GM19099 (cell line): ENCODE results near the gene MIX23.

ENCODE experiments used
- POLR2A ChIP-seq: IDR thresholded peaks from 3 replicates; pipeline ENCODE4 v1.6.1; 2011; ENCODE audit warnings: low read depth; ENCODE audit not compliant: insufficient read length; ENCODE audit errors: extremely low read depth

Gene MIX23

DNA sequence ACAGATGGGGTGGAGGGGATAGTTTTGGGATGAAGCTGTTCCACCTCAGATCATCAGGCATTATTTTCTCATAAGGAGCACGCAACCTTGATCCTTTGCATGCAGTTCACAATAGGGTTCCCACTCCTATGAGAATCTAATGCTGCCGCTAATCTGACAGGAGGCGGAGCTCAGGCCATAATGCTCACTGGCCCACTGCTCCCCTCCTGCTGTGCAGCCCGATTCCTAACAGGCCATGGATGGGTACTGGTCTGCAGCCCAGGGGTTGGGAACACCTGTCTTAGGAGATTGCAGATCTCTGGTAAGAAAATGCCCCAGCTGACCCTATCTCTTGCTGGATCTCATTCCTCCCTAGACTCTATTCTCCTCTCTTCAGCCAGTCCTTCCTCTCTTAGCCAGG lies 51.1 kb downstream of the MIX23 start:
- no peak for TF ChIP-seq POLR2A

DNA sequence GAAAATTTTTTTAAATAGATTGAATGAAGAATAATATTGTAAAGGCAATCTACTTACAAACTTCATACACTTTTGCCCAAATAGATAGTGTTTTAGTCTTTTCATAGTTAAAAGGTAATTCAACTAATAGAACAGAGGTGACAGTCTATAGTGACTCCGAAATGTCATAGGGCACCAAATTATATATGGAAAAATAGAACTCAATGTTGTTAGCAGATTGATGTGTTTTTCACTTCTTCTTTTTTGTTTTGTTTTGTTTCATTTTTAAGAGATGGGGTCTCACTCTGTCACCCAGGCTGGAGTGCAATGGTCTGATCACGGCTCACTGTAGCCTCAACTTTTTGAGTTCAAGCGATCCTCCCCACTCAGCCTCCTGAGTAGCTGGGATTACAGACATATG lies 57.3 kb downstream of the MIX23 start:
- no peak for TF ChIP-seq POLR2A

DNA sequence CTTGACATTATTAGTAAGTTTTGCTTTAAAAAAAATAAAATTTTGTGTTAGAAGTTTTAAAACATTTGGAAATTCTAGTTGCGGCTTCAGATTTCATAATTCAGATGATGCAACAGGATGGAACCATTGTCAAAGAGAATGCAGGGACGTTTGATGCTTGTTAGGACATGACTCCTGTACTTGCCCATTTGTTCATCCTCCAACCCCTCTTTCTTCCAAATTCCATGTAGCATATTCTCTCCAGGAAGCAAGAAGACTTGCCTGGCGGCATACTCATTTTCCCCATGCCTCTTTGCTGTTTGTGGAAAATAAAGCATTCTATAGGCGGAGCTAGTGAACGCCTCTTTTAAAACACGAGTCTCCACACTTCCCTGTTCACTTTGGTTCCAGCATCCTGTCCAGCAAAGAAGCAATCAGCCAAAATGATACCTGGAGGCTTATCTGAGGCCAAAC lies 58.1 kb downstream of the MIX23 start, which contains the start of gene CSTA:
CSTA (plus strand) TSS at position 378 of the 453 bp plus-strand sequence; CDS start at position 423, 45 bp downstream.
- TF ChIP-seq POLR2A: no peak

DNA sequence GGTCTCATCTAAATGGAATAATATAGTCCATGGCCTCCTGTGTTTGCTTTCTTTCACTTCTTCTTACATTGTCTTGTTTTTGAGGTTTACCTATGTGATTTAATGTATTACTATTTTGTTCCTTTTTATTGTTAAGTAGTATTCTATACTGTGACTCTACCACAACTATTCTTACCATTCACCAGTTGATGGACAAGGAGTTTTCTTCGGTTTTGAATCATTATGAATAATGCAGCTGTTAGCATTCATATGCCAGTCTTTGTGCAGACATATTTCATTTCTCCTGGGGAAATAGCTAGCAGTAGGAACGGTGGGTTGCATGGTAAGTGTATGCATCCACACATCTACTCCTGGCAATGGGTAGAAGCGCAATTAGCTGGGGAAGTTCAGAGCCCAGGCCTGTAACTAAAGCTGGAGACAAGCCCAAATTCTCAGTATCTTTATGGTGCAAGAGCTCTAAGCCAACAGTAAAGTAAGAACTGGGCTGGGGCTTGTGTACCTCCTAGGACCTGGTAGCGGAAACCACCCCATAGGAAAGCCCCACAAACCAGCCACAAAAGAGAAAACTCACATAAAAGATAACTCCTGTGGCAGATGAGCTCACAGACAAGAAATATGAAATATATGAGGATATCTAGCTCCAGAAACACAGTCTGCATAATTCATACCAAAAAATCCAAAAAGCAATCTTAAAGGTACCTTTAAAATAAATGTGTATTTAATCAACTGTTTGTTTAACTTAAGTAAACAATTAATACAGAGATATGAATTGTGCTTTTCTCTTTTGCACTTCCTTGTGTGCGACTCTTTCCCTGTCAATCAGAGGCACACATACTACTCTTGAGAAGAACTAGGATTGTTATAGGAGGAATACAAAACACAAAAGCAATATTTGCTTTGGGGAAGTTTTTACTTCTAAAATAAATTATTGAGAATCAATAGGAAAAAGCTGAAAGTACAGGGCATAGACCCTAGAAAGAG lies 60.6 kb downstream of the MIX23 start:
- no peak for TF ChIP-seq POLR2A

DNA sequence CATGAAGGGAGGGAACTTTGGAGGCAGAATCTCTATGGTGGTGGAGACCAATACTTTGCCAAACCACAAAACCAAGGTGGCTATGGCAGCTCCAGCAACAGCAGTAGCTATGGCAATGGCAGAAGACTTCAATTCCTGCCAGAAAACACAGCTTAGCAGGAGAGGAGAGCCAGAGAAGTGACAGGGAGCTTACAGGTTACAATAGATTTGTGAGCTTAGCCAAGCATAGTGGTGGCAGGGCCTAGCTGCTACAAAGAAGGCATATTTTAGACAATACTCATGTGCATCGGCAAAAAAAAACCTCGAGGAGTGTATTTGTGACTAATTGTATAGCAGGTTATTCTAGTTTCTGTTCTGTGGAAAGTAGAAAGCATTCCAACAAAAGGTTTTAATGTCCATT lies 64.4 kb downstream of the MIX23 start:
- no peak for TF ChIP-seq POLR2A

DNA sequence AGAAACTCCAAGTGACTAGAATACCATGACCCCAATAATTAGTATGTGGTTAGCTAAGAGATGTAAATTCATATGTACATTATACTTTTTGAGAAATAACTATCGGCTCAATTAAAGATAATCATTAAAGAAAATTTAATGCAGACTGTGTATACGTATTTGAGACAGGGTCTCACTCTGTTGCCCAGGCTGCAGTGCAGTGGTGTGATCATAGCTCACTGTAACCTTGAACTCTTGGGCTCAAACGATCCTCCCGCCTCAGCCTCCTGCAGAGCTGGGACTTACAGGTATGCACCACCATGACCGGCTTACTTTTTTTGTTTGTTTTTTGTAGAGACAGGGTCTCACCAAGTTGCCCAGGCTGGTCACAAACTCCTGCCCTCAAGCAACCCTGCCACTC lies 66.7 kb downstream of the MIX23 start:
- TF ChIP-seq POLR2A: no peak

DNA sequence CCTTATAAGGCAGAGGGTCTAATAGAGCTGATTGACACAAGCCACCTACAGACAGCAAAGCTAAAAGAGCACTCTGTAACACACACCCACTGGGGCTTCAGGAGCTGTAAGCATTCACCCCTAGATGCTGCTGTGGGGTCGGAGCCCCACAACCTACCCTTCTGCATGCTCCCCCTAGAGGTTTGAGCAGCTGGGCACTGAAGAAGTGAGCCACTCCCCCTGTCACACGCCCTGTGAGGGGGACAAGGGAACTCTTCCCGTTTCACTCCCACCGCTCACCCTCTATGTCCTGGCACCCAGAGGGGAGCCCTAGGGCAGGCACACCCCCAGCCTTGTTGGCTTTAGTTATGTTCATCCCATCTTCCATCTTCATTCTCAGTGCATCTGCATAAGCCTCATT lies 67.4 kb downstream of the MIX23 start:
- no peak for TF ChIP-seq POLR2A

DNA sequence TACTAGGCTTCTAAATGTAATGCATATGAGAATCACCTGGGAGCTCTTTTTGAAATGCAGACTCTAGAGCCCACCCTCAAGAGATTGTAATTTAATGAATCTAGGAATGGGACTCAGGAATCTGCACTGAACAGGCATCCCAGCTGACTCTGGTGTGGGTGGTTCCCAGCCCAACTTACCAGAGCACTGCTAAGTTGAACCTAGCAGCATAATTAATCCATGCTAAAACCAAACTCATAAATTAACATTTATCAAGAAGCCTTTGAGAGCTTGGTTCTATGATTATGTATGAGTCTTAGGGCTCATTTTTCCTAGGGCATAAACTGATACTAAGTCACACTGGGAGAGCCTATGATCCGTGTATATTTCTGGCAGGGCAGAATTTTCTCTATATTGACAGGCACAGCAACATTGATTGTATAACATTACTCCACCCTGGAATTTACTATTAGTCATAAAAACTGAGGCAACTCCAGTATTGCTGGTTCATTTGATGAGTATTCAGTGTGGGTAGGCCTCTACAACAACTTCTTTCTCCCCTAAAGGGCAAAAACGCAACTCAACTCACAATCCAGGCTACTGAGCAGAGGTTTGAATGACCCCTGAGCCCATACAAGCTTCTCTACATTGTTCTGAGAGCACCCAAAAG lies 68.7 kb downstream of the MIX23 start:
- no peak for TF ChIP-seq POLR2A

DNA sequence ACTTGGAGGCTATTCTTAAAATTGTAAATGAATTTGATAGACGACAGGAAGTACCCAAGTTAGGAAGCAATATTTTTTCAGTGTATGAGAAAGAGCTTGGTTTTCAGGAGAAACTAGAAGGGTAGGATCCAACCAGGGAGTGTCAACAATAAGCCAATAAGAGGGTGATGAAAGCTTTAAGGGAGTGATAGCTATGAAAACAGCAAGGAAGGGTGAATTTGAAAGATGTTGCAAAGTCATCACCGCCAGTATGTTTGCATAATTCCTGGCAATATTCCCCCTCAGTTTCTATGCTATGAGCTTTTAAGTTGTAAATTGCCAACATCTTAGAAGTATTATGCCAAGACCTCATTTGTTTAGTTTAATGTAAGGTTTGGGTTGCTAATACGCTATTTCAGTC lies 69.8 kb downstream of the MIX23 start:
- no peak for TF ChIP-seq POLR2A

DNA sequence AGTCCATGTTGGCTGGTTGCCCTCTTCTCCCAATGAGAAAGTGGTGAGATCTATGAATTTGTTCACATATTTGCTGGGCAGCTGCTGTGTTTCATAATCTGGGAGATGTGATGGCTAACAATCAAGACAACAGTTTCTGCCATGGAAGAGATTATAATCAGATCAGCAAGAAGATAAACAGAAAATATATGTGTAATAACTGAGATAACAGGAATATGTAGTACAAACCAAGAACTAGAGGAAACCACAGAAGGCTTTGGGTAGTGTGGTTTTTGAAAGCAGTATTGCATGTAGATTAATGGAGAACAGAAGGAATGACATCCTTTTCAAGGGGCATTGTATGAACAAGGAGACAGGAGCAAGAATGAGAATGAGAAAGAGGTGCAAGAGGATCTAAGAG lies 70.2 kb downstream of the MIX23 start:
- no peak for TF ChIP-seq POLR2A

DNA sequence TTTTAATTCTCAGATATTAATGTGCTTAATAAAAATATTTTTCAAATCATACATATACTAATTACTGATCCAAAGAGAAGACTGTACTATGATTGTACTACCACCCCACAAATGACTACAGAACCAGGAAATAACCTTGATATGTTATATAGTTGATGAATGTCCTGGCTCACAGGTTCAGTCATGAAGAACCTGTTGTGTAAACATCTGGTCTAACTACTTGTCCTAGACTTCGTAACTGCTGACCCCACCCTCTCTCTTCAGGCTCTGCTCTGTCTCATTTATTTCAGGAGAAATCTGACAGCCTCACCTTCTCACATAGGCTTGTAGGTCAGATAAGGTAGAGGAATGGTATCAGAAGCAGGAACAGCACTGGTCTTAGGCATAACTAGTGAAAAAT lies 72.7 kb downstream of the MIX23 start:
- TF ChIP-seq POLR2A: no peak
